Measurements from ENCODE around the gene AHNAK2. TPM values are rescaled to one million over a fixed set of nuclear protein-coding genes. Genes with fewer than 3 reads are reported as not detected.

The AHNAK2 gene
- total RNA-seq, 1 experiment from 2014 or later, result 10.4 TPM

GRCh38 chr14:104940526-104941150 lies 37.5 kb downstream of the AHNAK2 start:
- no peak for DNase-seq (ENCODE audit: low read depth)

GRCh38 chr14:104939666-104940410 lies 38.3 kb downstream of the AHNAK2 start:
- no peak for DNase-seq (ENCODE audit: low read depth)

- no peak for DNase-seq (ENCODE audit: low read depth)
These were observed 39.2 kb downstream of the AHNAK2 start for GRCh38 chr14:104938960-104939359.

GRCh38 chr14:104938436-104938835 lies 39.7 kb downstream of the AHNAK2 start:
- no peak for DNase-seq (ENCODE audit: low read depth)

GRCh38 chr14:104937694-104938365 lies 40.3 kb downstream of the AHNAK2 start:
- DNase-seq (ENCODE audit: low read depth), result no peak

- DNase-seq (ENCODE audit: low read depth), result no peak
These were observed 41.0 kb downstream of the AHNAK2 start for GRCh38 chr14:104937161-104937560.

GRCh38 chr14:104936361-104937155 lies 41.6 kb downstream of the AHNAK2 start:
- DNase-seq (ENCODE audit: low read depth), result no peak

- no peak for DNase-seq (ENCODE audit: low read depth)
These were observed 42.2 kb downstream of the AHNAK2 start for GRCh38 chr14:104935955-104936354.

- DNase-seq (ENCODE audit: low read depth), result no peak
These were observed 43.0 kb downstream of the AHNAK2 start for GRCh38 chr14:104935026-104935650.

- no peak for DNase-seq (ENCODE audit: low read depth)
These were observed 44.1 kb downstream of the AHNAK2 start for GRCh38 chr14:104933746-104934733.

GRCh38 chr14:104932676-104933631 lies 45.2 kb downstream of the AHNAK2 start:
- peak; percentile 93 for DNase-seq (ENCODE audit: low read depth)

- DNase-seq (ENCODE audit: low read depth), result no peak
These were observed 46.2 kb downstream of the AHNAK2 start for GRCh38 chr14:104931771-104932675.

GRCh38 chr14:104931304-104931770 lies 46.8 kb downstream of the AHNAK2 start:
- no peak for DNase-seq (ENCODE audit: low read depth)

- DNase-seq (ENCODE audit: low read depth), result no peak
These were observed 47.5 kb downstream of the AHNAK2 start for GRCh38 chr14:104930526-104931303.

- DNase-seq (ENCODE audit: low read depth), result no peak
These were observed 48.6 kb downstream of the AHNAK2 start for GRCh38 chr14:104929268-104930230.

Data from Daoy (cell line).